LNCaP clone FGC (cell line): ENCODE data around the gene JMY.

ENCODE experiments used
- DNase-seq: peaks from one replicate; pipeline ENCODE4 v3.0.0-alpha.2; 2011; ENCODE audit warnings: low read depth
- H3K4me3 ChIP-seq: 2 replicates; pipeline ENCODE4 v1.5.1; 2011; ENCODE audit warnings: mild to moderate bottlenecking, low read depth, low read length, control low read depth
- TF ChIP-seq, protein P1 (sequence below): IDR thresholded peaks from 2 replicates; pipeline ENCODE4 v1.5.1; 2012; ENCODE audit warnings: mild to moderate bottlenecking; ENCODE audit not compliant: control insufficient read depth, insufficient read depth; ENCODE audit errors: extremely low read depth

JMY gene

DNA sequence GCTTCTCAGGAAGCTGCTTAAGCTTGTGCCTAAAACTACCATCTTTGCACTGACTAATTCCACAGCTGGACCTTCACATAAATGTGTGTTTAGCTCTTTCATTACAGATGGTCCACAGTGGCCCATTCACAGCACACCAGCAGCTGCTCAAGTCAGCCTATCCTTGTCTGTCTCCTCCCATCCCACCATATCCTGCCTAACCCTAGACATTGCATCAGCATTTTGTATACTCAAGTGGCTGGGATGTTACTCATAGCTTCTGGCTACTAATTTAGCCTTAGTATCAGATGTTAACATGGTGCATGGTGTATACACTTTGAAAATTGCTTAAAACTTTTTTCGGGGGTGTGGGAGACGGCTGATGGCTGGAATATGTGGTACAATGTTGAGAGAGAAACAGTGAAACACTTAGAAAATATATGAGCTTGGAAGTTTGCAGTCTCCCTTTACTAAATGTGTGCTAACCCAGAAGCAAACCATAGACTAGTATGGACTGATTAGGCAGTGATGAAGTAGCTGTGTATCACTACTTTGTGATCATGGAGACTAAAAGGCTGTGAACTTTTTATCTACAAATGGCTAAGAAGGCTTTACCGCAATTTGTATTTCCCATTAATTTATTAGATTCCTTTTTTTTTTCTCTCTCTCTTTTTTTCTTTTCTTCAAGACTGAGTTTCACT is 83.1 kb downstream of the JMY start:
- no peak for DNase-seq
- TF ChIP-seq, protein P1, sequence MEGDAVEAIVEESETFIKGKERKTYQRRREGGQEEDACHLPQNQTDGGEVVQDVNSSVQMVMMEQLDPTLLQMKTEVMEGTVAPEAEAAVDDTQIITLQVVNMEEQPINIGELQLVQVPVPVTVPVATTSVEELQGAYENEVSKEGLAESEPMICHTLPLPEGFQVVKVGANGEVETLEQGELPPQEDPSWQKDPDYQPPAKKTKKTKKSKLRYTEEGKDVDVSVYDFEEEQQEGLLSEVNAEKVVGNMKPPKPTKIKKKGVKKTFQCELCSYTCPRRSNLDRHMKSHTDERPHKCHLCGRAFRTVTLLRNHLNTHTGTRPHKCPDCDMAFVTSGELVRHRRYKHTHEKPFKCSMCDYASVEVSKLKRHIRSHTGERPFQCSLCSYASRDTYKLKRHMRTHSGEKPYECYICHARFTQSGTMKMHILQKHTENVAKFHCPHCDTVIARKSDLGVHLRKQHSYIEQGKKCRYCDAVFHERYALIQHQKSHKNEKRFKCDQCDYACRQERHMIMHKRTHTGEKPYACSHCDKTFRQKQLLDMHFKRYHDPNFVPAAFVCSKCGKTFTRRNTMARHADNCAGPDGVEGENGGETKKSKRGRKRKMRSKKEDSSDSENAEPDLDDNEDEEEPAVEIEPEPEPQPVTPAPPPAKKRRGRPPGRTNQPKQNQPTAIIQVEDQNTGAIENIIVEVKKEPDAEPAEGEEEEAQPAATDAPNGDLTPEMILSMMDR: no peak
- H3K4me3 ChIP-seq: no peak overlapping the region

- TF ChIP-seq, protein P1: no peak
- H3K4me3 ChIP-seq: no peak overlapping the region
- DNase-seq: no peak
Measured at GRCh38 chr5:79329453-79329852, 93.5 kb downstream of the JMY start.

DNA sequence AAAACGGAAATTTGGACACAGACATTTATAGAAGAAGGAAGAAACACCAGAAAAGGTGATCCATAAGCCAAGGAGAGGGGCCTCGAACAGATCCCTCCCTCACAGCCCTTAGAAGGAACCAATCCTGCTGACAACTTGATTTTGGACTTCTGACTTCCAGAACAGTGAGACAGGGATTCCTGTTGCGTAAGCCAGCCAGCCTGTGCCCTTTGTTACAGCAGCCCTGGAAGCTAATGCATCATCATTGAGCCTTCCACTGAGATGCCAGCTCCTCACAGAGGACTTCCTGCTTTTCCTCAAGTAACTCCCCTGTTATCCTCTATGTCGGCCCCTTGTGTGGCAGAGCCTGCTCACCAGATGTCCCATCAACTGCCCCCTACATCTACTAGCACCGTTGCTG is 94.1 kb downstream of the JMY start:
- TF ChIP-seq, protein P1: no peak
- no peak for DNase-seq
- no peak overlapping the region for H3K4me3 ChIP-seq

- DNase-seq: no peak
- TF ChIP-seq, protein P1: no peak
Measured at GRCh38 chr5:79333852-79334557, 98.1 kb downstream of the JMY start.

DNA sequence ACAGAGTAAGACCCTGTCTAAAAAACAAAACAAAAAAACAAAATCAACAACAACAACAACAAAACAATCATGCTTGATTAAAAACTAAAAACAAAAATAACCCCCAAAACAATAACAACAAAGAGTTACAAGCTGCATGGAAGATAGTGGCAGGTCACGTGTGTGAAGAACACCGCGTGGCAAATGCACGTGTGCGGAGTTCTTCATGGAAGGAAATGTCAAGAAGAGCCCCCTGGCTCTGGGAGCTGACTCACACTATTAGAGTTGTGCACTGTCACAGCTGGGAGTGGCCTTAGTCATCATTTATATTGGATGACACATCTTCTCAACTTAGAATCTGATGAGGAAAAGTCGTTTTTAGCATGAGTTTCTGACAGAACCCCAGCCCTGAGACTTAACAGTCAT is 110.5 kb downstream of the JMY start:
- no peak overlapping the region for H3K4me3 ChIP-seq
- TF ChIP-seq, protein P1: no peak
- DNase-seq: no peak

More at GRCh38 chr5:79333852-79334557, 98.1 kb downstream of the JMY start:
- H3K4me3 ChIP-seq: no peak overlapping the region

DNA sequence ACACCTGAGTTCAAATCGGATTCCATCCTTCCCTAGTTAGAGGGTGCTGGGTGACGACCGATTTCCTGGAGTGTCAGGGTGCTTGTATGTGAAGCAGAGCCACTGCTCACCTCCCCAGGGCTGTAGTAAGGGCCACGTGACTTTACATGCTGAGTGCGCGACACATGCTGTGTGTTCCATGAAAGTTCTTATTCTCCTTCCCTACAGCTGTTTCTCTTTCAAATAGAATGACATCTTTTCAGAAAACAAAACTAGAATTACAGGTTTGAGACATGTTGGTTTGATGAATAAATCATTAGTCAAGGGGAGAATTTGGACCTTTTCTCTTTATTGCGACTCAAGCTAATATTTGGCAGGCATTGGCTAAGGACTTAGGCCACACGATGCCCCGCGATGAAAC is 113.1 kb downstream of the JMY start:
- no peak for DNase-seq
- no peak overlapping the region for H3K4me3 ChIP-seq
- TF ChIP-seq, protein P1: no peak
